Measurements from ENCODE around the gene ANXA3.

ANXA3 gene

GRCh38 chr4:78612398-78613178 lies 61.0 kb downstream of the ANXA3 start:
- no peak for DNase-seq

DNA sequence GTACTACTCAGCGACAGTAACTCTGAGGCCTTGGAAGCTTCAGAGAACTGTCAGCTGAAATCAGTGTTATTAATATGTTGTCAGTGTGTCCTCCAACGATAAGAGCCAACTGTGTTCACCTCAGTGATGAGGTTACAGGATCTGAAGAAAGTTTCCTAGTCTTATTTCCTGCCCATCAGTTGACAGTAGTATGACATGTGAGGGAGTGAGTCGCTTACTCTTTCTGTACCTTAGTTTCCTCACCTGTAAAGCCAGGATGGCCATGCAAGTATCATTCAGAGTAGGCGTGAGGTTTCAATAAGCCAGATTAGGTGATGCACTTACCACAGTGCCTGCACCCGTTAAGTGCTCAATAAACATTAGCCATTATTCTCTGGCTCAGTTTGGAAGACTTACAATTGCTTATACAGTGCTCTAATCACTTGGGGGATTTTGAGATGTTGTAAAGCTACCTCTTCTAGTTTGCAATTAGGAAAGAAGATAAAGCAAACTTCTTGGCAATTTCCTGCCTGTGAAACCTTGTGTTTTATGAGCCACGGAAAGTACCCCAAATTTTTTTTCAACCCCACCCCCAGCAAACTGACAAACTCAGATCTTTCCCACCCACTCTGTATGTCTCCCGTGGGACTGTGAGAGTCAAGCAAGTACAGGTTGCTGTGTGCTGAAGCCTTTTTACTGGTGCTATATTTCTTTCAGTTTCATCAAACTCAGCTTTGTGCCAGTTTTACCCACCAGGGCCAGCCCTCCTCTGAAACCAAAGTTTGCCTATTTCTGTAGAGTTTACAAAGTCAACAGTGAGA lies 62.2 kb downstream of the ANXA3 start:
- DNase-seq = no peak

DNA sequence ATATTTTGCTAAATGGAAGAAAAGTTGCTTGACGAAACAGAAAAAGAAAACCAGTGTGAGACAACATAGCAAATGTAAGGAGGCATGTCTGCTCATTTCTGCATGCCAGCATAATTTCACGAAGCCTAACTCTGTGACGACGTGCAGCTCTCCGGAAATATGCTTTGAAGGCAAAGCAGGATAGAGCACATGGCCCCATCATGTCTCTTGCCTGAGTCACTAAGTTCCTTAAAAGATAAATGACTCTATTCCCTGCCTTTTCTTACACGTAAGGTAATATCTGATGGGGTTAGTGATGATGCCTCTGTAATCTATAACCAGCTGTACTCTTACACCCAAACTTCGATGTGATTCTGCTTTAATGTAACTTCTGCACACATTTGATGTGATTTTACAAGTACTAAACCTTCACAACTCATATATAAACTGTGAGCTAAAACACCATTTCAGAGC lies 64.5 kb downstream of the ANXA3 start:
- DNase-seq = no peak

DNA sequence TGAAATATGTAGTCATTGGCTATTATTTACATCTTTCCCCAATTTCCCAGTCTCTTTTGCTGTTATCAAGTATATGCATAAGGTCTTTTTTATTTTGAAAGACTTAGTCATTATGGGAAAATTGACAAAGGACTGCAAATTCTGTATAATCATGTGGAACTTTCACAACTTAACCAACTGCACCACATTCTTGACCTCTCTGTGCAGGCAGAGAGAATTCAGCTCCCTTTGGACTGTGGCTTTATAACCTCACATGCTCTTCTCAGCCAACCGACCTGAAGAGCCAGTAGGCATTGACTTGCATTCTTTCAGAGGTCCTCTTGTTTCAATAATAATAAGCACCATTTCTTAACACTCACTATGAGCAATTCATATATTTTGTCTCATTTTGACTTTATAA lies 66.9 kb downstream of the ANXA3 start:
- no peak for DNase-seq

GRCh38 chr4:78621395-78621794 lies 69.8 kb downstream of the ANXA3 start:
- DNase-seq = no peak

DNA sequence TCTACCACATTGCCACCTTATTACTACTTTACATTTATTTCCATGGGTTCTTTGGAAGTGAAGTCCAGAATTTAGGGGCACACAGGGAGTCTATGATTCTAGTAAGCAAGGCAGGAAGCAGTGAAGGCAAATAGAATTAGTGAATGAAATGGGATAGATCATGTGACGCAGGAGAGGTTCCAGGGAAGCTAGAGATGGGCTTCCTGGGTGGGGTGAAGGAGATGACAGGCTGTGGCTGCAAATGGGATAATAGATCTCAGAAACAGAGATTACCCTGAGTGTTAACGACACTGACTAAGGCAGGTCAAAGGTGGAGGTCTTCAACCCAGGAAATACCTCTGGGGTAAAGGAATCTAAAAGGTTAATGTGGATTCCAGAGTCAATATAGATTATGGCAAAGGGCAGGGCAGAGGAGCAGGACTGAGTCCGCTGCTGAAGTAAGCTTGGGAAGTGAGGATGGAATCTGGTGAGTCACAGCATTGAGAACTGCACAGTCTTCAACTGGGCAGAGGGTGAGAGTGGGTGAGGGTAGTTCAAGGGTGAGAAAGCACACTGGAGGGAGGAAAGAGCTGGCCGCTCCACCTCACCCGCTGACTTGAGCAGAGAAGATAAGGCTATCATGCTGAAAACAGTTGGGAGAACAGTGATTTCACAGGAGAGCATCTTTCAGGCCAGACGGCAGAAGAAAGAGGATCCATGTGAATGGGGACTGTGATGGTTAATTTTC lies 70.8 kb downstream of the ANXA3 start:
- DNase-seq = no peak

DNA sequence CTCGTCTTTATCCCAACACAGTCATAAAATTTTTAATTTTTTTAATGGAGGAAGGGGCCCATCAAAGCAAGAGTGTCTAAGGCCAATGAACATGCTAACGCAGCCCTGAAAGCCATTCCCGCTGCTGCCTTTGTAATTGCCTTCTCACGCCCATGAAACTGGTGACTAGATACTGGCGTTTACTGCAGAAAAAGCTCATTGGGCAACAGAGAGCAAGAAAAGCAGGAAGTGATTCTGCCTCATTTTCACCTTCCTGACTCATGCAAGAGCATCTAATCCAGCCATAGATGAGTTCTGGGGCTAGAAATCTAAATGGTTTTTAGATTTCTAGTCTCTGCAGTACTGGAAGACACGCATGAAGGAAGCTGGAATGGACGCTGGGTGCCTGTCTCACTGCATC lies 72.5 kb downstream of the ANXA3 start:
- no peak for DNase-seq

GRCh38 chr4:78625073-78625472 lies 73.5 kb downstream of the ANXA3 start:
- no peak for DNase-seq

DNA sequence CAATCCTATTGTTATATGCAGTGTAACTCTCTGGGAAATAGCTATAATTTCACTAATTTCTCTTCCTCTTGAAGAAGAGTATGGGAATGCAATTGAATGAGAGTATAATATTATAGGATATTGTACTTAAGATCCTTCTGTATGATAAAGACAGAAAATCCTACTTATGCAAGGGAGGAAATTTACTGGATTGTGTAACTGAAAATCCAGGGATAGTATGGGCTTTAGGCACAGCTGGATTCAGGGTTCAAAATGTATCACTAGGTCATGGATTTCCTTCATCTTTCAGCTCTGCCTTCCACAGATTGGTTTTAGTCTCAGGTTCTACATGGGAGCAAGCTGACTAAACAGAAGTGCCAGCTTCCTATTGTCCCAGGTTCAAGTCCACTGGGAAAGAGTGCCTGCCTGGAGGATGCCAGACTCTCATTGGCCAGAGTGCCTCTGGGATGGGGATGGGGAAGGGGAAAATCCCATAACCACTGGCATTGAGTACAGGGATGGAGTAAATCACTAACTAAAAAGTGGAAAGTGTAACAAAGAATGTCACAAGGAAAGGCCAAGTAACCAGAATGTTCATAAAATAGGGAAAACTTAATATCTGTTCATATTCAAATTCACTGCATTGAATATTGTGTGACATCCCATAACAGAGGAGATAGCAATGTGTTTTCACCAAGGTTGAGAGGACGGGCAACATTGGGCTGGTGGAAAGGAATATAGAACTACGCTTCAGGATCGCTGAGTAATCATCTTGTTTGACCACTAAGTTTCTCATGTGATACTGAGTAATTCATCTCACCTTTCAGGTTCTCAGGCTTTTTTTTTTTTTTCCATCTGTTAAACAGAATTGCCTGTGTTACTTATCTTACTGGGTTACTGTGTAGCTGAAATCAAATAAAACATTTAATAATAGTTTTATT lies 75.7 kb downstream of the ANXA3 start:
- DNase-seq = no peak

DNA sequence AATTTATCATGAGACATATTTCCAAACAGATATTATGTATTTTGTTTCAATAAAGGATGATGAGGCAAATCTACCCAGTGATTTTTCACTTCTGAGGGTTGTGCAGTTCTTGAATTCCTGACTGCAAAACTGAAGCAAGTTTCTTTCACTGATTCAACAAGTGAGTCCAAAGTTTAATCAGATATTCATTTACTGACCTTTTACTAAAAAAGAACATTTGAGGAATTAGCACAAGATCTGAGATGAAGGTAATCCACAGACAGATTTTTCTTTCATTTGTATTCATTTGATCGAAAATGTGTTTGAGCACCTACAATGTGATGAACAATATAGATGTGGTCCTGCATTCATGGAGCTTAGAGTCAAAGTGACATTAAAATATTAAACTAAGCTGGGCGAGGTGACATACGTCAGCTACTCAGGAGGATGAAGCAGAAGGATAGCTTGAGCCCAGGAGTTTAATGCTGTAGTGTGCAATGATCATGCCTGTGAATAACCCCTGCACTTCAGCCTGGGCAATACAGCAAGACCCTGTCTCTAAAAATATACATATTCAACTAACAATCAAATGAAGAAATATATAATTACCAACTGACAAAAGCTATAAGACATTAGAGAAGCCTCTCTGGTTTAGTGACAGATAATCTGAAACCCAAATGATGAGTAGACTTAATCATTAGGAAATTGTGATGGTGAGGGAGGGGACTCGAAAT lies 76.6 kb downstream of the ANXA3 start:
- DNase-seq = no peak

DNA sequence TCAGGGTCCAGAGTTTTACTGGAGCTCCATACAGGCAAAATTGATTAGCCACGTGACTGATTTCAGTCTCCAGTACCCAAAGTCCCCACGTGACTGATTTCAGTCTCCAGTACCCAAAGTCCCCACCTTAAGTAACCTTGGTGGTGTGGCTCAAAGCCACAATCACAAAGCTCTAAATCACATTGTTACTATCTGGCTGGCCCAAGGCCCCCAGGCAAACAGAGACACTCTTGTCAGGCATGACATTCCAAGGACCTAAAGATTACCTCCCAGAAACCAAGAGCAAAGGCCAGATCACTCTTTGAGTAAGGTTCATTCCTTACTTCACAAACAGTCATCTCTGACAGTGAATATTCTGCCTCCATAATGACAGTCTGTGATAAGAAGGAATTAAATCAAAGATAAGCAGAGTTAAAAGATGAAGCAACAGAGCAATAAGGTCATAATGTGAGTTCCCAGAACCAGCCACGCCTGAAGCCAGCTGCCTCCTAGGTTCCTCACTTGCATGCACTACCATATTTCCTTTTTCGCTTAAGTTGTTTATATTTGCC lies 78.5 kb downstream of the ANXA3 start:
- no peak for DNase-seq

DNA sequence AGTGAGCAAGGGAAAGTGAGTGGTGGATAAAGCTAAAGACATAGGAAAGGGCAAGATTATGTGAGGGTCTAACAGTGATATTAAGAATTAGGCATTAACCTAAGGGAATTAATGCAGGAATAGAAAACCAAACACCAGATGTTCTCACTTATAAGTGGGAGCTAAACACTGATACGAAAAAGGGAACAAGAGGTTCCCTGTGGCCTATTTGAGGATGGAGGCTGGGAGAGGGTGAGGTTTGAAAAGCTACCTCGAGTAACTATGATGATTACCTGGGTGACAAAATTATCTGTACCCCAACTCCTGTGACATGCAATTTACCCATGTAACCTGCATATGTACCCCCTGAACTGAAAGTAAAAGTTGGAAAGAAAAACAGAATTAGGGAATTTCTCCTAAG lies 79.0 kb downstream of the ANXA3 start:
- DNase-seq = no peak

- no peak for DNase-seq
These were observed 82.6 kb downstream of the ANXA3 start for GRCh38 chr4:78634011-78634664.

- no peak for DNase-seq
These were observed 87.0 kb downstream of the ANXA3 start for GRCh38 chr4:78638337-78639172.

DNA sequence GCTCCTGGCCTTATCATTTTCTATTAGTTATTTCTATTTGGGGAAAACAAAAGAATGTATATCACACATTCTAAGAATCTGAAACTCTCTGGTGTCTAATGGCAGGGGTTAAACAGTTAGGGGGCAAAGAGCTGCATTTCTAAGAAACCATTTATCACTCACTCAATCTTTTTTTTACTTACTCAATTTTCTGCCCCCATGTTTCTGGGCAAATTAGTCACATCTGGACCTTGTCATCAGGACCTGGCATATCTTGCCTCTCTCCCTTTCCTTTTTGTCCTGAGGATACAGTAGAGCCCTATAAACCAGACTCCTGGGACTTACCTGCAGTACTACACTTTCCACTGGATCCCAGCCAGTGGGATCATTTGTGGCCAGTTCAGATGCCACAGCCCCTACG lies 89.1 kb downstream of the ANXA3 start:
- DNase-seq = no peak

- DNase-seq = no peak
These were observed 91.4 kb downstream of the ANXA3 start for GRCh38 chr4:78642934-78643333.

DNA sequence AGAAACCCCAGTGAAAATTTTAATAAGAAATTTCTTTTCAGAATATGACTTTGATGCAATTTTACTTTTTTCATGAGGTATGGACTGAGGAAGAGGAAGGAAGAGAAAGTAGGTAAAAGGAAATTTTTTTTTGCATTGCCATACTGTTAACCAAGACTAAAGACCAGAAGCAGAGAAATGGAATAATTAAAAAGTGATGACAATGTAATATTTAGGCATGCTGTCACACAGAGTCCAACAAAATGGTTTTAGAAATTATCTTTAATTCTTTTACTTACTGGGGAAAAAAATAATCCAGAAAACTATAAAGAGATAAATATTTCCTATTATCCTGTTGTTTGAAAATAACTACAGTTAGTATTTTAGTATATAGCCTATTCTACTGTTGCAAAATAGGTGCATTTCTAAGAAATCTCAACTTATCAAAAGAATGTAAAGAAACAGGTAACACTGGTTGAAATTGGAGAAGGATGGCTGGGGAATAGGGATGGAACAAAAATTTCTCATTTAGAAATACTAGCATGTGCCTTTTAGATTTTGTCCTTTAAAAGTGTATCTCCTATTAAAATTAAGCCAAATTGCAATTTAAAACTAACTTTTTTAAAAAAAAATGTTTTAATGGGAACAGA lies 92.6 kb downstream of the ANXA3 start:
- DNase-seq = no peak

GRCh38 chr4:78644744-78645330 lies 93.3 kb downstream of the ANXA3 start:
- DNase-seq = peak; percentile 8
